Mesenchymal stem cell (in vitro differentiated cells and primary cell): ENCODE data around the gene CDC42BPB.

Experiments
- DNase-seq: peaks from one replicate; pipeline ENCODE4 v3.0.0-alpha.2; 2013
- H2AFZ ChIP-seq: one replicate; pipeline ENCODE4 v1.6.1; 2013; ENCODE audit warnings: low read depth, mild to moderate bottlenecking, control low read depth, inconsistent platforms, low read length, moderate library complexity
- H2AK5ac ChIP-seq: 2 replicates; pipeline ENCODE4 v1.6.1; 2013; ENCODE audit warnings: low read length, moderate library complexity, mild to moderate bottlenecking, inconsistent platforms; ENCODE audit not compliant: severe bottlenecking
- H2BK120ac ChIP-seq: one replicate; pipeline ENCODE4 v1.6.1; 2013; ENCODE audit warnings: low read depth, mild to moderate bottlenecking, inconsistent platforms, low read length, moderate library complexity
- H2BK12ac ChIP-seq, 2 experiments: one replicate each; pipeline ENCODE4 v1.6.1; 2013; ENCODE audit warnings: inconsistent platforms in 2 of 2, low read length in 2 of 2, mild to moderate bottlenecking in 2 of 2, moderate library complexity in 2 of 2, control low read depth in 1 of 2
- H2BK15ac ChIP-seq: one replicate; pipeline ENCODE4 v1.6.1; 2013; ENCODE audit warnings: mild to moderate bottlenecking, low read depth, inconsistent platforms; ENCODE audit not compliant: poor library complexity, severe bottlenecking
- H2BK5ac ChIP-seq: 2 replicates; pipeline ENCODE4 v1.6.1; 2013; ENCODE audit warnings: low read depth, mild to moderate bottlenecking, low read length, control low read depth, inconsistent platforms; ENCODE audit not compliant: poor library complexity, severe bottlenecking
- H3K14ac ChIP-seq, 2 experiments: one replicate each; pipeline ENCODE4 v1.6.1; 2013; ENCODE audit warnings: inconsistent platforms in 2 of 2, low read length in 2 of 2, control low read depth in 1 of 2, mild to moderate bottlenecking in 1 of 2, moderate library complexity in 1 of 2
- H3K18ac ChIP-seq, 2 experiments: one replicate each; pipeline ENCODE4 v1.6.1; 2013; ENCODE audit warnings: inconsistent platforms in 2 of 2, low read length in 2 of 2, control low read depth in 1 of 2, low read depth in 1 of 2, mild to moderate bottlenecking in 1 of 2
- H3K23ac ChIP-seq, 2 experiments: one replicate each; pipeline ENCODE4 v1.6.1; 2013; ENCODE audit warnings: inconsistent platforms in 2 of 2, low read length in 2 of 2, mild to moderate bottlenecking in 2 of 2, moderate library complexity in 2 of 2, control low read depth in 1 of 2
- H3K27ac ChIP-seq: 2 replicates; pipeline ENCODE4 v1.5.1; 2013; ENCODE audit warnings: mild to moderate bottlenecking, moderate library complexity, low read length, control low read depth, inconsistent platforms; ENCODE audit not compliant: poor library complexity, severe bottlenecking
- H3K27me3 ChIP-seq, 2 experiments: 2 replicates each; pipeline versions ENCODE4 v1.6.1 to v1.7.0; 2013; ENCODE audit warnings: low read length in 2 of 2, mild to moderate bottlenecking in 2 of 2, moderate library complexity in 2 of 2, control low read depth in 1 of 2, inconsistent platforms in 1 of 2; ENCODE audit not compliant: control insufficient read depth in 1 of 2, insufficient read depth in 1 of 2
- H3K36me3 ChIP-seq, 2 experiments: 2 replicates each; pipeline versions ENCODE4 v1.6.1 to v1.7.0; 2013; ENCODE audit warnings: low read length in 2 of 2, control low read depth in 1 of 2, inconsistent platforms in 1 of 2, low read depth in 1 of 2, mild to moderate bottlenecking in 1 of 2; ENCODE audit not compliant: insufficient read depth in 2 of 2, control insufficient read depth in 1 of 2
- H3K4ac ChIP-seq, 2 experiments: one replicate each; pipeline ENCODE4 v1.6.1; 2013; ENCODE audit warnings: inconsistent platforms in 2 of 2, low read length in 2 of 2, mild to moderate bottlenecking in 2 of 2, moderate library complexity in 2 of 2, control low read depth in 1 of 2, low read depth in 1 of 2
- H3K4me1 ChIP-seq: 2 replicates; pipeline ENCODE4 v1.6.1; 2013; ENCODE audit warnings: low read depth, low read length, control low read depth; ENCODE audit not compliant: control insufficient read depth, insufficient read depth
- H3K4me2 ChIP-seq: 2 replicates; pipeline ENCODE4 v1.6.1; 2013; ENCODE audit warnings: low read length, mild to moderate bottlenecking, inconsistent platforms; ENCODE audit not compliant: poor library complexity, severe bottlenecking
- H3K4me3 ChIP-seq, 2 experiments: 2 replicates each; pipeline versions ENCODE4 v1.5.1 to v1.7.0; 2013; ENCODE audit warnings: low read length in 2 of 2, mild to moderate bottlenecking in 2 of 2, control low read depth in 1 of 2, low read depth in 1 of 2; ENCODE audit not compliant: insufficient read depth in 1 of 2
- H3K79me1 ChIP-seq: replicated peaks from 2 replicates; pipeline ENCODE4 v1.6.1; 2013; ENCODE audit warnings: mild to moderate bottlenecking, control low read depth, low read length, inconsistent platforms; ENCODE audit not compliant: poor library complexity, severe bottlenecking
- H3K9ac ChIP-seq: 2 replicates; pipeline ENCODE4 v1.7.0; 2013; ENCODE audit warnings: mild to moderate bottlenecking, low read length, moderate library complexity
- H3K9me3 ChIP-seq: 2 replicates; pipeline ENCODE4 v1.7.0; 2013; ENCODE audit warnings: mild to moderate bottlenecking, low read length; ENCODE audit not compliant: control insufficient read depth
- H4K8ac ChIP-seq: one replicate; pipeline ENCODE4 v1.6.1; 2013; ENCODE audit warnings: inconsistent platforms, mild to moderate bottlenecking, low read length, moderate library complexity
- H4K91ac ChIP-seq: one replicate; pipeline ENCODE4 v1.6.1; 2013; ENCODE audit warnings: mild to moderate bottlenecking, low read length, inconsistent platforms
- WGBS: methylation state at CpG from one replicate; pipeline ENCODE4 v1.1.7; 2013; ENCODE audit warnings: mixed read lengths; 5-methylcytosine and 5-hydroxymethylcytosine counted together

The CDC42BPB gene

DNA sequence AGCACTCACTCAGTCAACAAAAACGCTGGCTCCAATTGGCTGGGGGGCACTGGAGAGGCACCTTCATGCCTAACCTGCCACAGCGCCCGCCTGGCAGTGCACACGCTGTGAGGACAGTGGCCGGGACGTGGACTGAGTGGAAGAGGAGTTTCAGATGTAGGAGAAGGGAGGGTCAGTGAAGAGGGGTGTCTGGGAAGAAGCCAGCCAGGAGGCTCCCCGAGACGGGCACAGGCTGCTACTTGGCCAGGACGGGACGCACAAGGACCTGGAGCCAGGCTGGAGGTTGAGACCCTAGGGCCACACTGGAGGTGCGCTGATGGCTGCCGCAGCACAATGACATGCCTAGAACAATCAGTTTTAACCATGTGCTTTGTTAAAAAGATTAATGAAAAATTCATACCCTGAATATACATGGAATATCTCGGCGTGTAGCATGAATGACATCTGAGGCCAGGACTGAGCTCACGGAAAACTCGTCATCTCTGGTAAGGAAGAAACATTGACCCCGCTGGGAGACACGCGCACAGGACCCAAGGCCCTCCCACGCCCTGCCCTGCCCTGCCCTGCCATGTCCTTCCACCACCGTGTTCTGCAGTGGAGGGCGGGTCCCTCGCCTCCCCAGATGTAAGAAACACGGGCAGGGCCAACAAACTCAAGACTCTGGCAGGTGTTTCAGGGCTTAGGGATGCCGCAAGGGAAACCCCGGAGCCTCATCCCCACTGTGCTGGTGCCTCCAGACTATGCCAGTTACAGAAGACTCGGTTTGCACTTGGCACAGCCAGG lies 109.8 kb downstream of the CDC42BPB start:
- Histone ChIP-seq H4K91ac (no peak overlapping the region), H3K4me1 (peaks cover 25% of the 10 kb centered on the region), H2BK120ac (no peak overlapping the region), H3K23ac (no peak overlapping the region), H3K4me3 (no peak overlapping the region), H3K4me2 (no peak overlapping the region), H3K36me3 (peaks cover 85 to 89% of the 10 kb centered on the region in 2 experiments), H3K14ac (no peak overlapping the region), H4K8ac (no peak overlapping the region), H3K27me3 (no peaks in the 10 kb centered on the region), H2BK12ac (no peak overlapping the region), H3K18ac (no peak overlapping the region), H2BK15ac (no peak overlapping the region), H3K79me1 (peaks cover 22% of the 10 kb centered on the region), H3K9ac (no peak overlapping the region), H3K4ac (no peak overlapping the region), H3K9me3 (no peaks in the 10 kb centered on the region), H2BK5ac (no peak overlapping the region), H2AK5ac (no peak overlapping the region), H3K27ac (no peak overlapping the region), H2AFZ (no peak overlapping the region)
- 97% methylated on average over 26 of the region's 27 CpGs for WGBS
- DNase-seq = no peak

DNA sequence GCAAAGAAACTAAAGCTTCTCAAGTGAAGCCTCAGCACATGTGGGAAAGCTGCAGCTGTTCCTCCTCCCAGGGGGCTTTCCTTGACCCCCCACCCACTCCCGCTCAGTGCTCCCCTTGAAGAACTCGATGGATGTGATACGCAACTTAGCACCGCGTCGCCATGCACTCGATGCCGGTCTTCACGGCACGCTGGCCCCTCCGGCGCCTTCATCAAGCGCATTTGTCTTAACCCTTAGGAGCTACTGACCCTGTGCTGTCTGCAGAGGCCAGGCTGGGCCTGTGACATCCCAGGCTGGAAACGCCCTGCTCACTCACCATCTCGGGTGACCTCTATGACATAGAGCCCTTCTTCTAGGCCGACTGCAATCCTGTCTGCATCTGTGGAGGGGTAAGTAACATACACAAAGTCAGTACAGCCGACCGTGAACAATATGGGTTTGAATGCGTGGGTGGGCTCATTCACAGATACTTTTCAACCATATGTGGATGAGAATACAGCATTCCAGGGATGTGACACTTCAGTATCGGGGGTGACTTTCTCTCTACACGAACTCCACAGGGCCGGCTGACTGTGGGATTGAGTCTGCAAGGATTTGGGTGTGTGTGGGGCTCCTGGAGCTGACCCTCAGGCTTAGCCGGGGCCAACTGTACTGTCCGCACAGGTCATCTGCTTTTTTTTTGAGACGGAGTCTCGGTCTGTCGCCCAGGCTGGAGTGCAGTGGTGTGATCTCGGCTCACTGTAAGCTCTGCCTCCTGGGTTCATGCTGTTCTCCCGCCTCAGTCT lies 111.8 kb downstream of the CDC42BPB start:
- WGBS = 95% methylated on average over 28 of the region's 29 CpGs
- no peak overlapping the region for H3K9ac ChIP-seq
- no peak overlapping the region for H2BK15ac ChIP-seq
- peaks cover 16% of the 10 kb centered on the region for H3K4me1 ChIP-seq
- H4K91ac ChIP-seq = no peak overlapping the region
- peaks cover 29% of the 10 kb centered on the region for H3K79me1 ChIP-seq
- no peak overlapping the region for H2AK5ac ChIP-seq
- H3K23ac ChIP-seq = no peak overlapping the region
- H3K18ac ChIP-seq = no peak overlapping the region
- no peak overlapping the region for H3K14ac ChIP-seq
- DNase-seq = no peak
- peaks cover 89 to 91% of the 10 kb centered on the region in 2 experiments for H3K36me3 ChIP-seq
- H2BK5ac ChIP-seq = no peak overlapping the region
- H3K27ac ChIP-seq = no peak overlapping the region
- H2BK12ac ChIP-seq = no peak overlapping the region
- H2BK120ac ChIP-seq = no peak overlapping the region
- H3K4ac ChIP-seq = no peak overlapping the region
- H4K8ac ChIP-seq = no peak overlapping the region
- no peaks in the 10 kb centered on the region for H3K27me3 ChIP-seq
- no peak overlapping the region for H3K4me2 ChIP-seq
- no peak overlapping the region for H2AFZ ChIP-seq
- no peaks in the 10 kb centered on the region for H3K9me3 ChIP-seq
- no peak overlapping the region for H3K4me3 ChIP-seq

DNA sequence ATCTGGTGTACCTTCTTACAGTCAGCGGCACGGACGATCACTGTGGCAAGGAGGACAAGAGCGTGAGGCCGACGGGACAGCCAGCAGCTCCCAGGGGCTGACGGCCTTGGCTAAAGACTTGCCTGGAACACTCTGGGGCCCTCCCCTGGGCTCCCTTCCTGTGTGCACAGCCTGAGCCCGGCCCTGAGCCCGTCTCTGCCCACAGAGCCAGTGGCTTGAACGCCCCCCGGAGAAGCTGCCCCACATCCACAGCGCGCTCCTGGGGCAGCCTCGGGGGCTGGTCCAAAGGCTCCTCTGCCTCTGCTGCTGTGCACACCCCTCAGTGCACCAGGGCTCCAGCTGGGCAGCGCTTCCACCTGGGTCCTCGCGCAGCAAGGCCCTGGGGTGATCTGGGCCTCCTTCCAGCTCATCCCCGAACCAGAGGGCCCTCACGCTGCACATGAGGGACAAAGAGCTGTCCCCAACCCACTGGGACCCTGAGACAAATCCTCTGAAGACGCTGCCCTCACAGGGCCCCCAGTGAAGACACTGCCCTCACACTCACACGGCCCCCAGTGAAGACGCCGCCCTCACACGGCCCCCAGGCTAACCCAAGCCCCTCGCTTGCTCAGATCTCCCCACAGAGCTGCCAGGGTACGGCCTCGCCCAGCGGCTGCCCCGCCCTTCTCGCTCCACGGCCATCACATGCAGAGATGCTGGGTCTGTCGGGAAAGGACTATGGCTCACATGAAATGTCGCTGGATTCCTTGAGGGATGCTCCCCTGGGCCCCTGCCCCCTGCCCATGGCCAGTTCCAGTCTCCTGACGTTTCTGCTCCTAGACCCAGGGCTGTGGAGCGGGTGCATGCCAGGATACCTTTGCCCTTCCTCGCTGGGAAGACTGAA lies 112.7 kb downstream of the CDC42BPB start:
- Histone ChIP-seq H3K36me3 (peaks cover 89% of the 10 kb centered on the region in 2 experiments), H2BK12ac (no peak overlapping the region), H4K91ac (no peak overlapping the region), H3K27ac (no peak overlapping the region), H3K23ac (no peak overlapping the region), H2AFZ (no peak overlapping the region), H4K8ac (no peak overlapping the region), H3K79me1 (peaks cover 32% of the 10 kb centered on the region), H2BK120ac (no peak overlapping the region), H3K4ac (no peak overlapping the region), H3K4me3 (no peak overlapping the region), H3K27me3 (no peaks in the 10 kb centered on the region), H3K14ac (no peak overlapping the region), H2AK5ac (no peak overlapping the region), H3K4me2 (no peak overlapping the region), H3K9ac (no peak overlapping the region), H2BK15ac (peak overlapping the region; percentile 1), H2BK5ac (no peak overlapping the region), H3K4me1 (peaks cover 10% of the 10 kb centered on the region), H3K9me3 (no peaks in the 10 kb centered on the region), H3K18ac (no peak overlapping the region)
- no peak for DNase-seq
- WGBS = 96% methylated on average over 36 of the region's 36 CpGs
